K562 (cell line): Measurements from ENCODE around the gene ATP5PO. TPM values are rescaled to one million over a fixed set of nuclear protein-coding genes. Genes with fewer than 3 reads are reported as not detected.

Experiments used
- ATAC-seq: fragments of 200-7000 bp; cut with Tn5 transposase; 3 replicates; pipeline ENCODE4 v1.9.1; 2020; ENCODE audit warnings: moderate library complexity
- BruUV-seq: library from RNA; stranded (reverse); fragments of 400-500 nt; replicated peaks from 2 replicates; lab custom pipeline; 2021; lab: Mats Ljungman, UMichigan
- CTCF ChIA-PET: fragments of 300-600 bp; formaldehyde crosslinking; extraction: SDS; loops from one replicate; lab custom pipeline; 2021; ENCODE audit warnings: low intra/inter-chr PET ratio; lab: Yijun Ruan, JAX
- POLR2A ChIA-PET: fragments of 300-600, 350-650 bp; sonication (Branson Sonifier 250); formaldehyde crosslinking; extraction: SDS; loops from one replicate; lab custom pipeline; 2021; ENCODE audit warnings: antibody characterized with exemption, inconsistent platforms; lab: Yijun Ruan, JAX
- DNase-seq, 4 experiments: peaks; one replicate each; pipeline versions ENCODE4 v3.0.0 to v3.0.0-alpha.2; 2011 to 2018; ENCODE audit warnings: low spot score in 3 of 4, mixed read lengths in 3 of 4; ENCODE audit errors: extremely low read depth in 1 of 4
- FAIRE-seq: peaks from 2 replicates; lab custom pipeline; 2011; peaks lifted over from hg19 to GRCh38; lab: Jason Lieb, UNC
- H2AFZ ChIP-seq: 2 replicates; pipeline ENCODE4 v1.6.0; 2011; ENCODE audit warnings: low read depth, low read length, control low read depth, inconsistent platforms
- H3K27ac ChIP-seq: fragments of 200-600 bp; 3 replicates; pipeline ENCODE4 v1.8.0; 2011; ENCODE audit warnings: low read depth, mild to moderate bottlenecking, control low read depth, inconsistent platforms, low read length, moderate library complexity, mixed read lengths; ENCODE audit errors: extremely low read depth
- H3K27me3 ChIP-seq, 2 experiments: fragments of 300-600 bp in 1 of 2; 2 replicates in 1 of 2; 3 replicates in 1 of 2; pipeline versions ENCODE4 v1.6.0 to v1.8.0; 2011; ENCODE audit warnings: inconsistent platforms in 2 of 2, low read length in 2 of 2, mild to moderate bottlenecking in 1 of 2, mixed read lengths in 1 of 2, moderate library complexity in 1 of 2; ENCODE audit not compliant: control insufficient read depth in 2 of 2, insufficient read depth in 2 of 2
- H3K36me3 ChIP-seq: fragments of 300-600 bp; 3 replicates; pipeline ENCODE4 v1.8.0; 2011; ENCODE audit warnings: mild to moderate bottlenecking, low read length, inconsistent platforms; ENCODE audit not compliant: control insufficient read depth, insufficient read depth
- H3K4me1 ChIP-seq, 2 experiments: fragments of 200-600 bp in 1 of 2; replicated peaks in 1 of 2; 2 replicates in 1 of 2; 3 replicates in 1 of 2; pipeline versions ENCODE4 v1.5.1 to v1.8.0; 2011; ENCODE audit warnings: inconsistent platforms in 2 of 2, low read length in 2 of 2, mild to moderate bottlenecking in 1 of 2, mixed read lengths in 1 of 2, moderate library complexity in 1 of 2; ENCODE audit not compliant: control insufficient read depth in 2 of 2, insufficient read depth in 2 of 2
- H3K4me2 ChIP-seq: 2 replicates; pipeline ENCODE4 v1.6.1; 2011; ENCODE audit warnings: low read length, control low read depth, inconsistent platforms, mixed read lengths; ENCODE audit not compliant: insufficient read depth
- H3K4me3 ChIP-seq: fragments of 200-600 bp; sonication (generic), shearing (Covaris generic); 2 replicates; pipeline ENCODE4 v1.5.1; 2016; ENCODE audit warnings: control low read depth, inconsistent platforms
- H3K79me2 ChIP-seq: fragments of 200-600 bp; 3 replicates; pipeline ENCODE4 v1.8.0; 2011; ENCODE audit warnings: low read length, inconsistent platforms; ENCODE audit not compliant: control insufficient read depth, insufficient read depth
- H3K9ac ChIP-seq, 2 experiments: 2 replicates each; pipeline versions ENCODE4 v1.6.0 to v1.6.1; 2011; ENCODE audit warnings: low read depth in 2 of 2, low read length in 2 of 2, control low read depth in 1 of 2, inconsistent platforms in 1 of 2, mild to moderate bottlenecking in 1 of 2, mixed read lengths in 1 of 2; ENCODE audit not compliant: insufficient read depth in 1 of 2
- H3K9me1 ChIP-seq: one replicate; pipeline ENCODE4 v1.6.0; 2011; ENCODE audit warnings: inconsistent platforms, mild to moderate bottlenecking, low read length, moderate library complexity; ENCODE audit not compliant: control insufficient read depth, insufficient read depth
- H3K9me3 ChIP-seq: replicated peaks from 2 replicates; pipeline ENCODE4 v1.5.1; 2011; ENCODE audit warnings: low read depth, low read length, inconsistent platforms; ENCODE audit not compliant: control insufficient read depth, insufficient read depth
- H4K20me1 ChIP-seq: replicated peaks from 2 replicates; pipeline ENCODE4 v1.6.1; 2011; ENCODE audit warnings: low read length, inconsistent platforms, mixed read lengths; ENCODE audit not compliant: control insufficient read depth, insufficient read depth
- CBX2 ChIP-seq: fragments of 200-600 bp; sonication (generic); IDR thresholded peaks from one replicate; pipeline ENCODE4 v1.6.1; 2012; ENCODE audit warnings: mild to moderate bottlenecking, low read length, inconsistent platforms; ENCODE audit not compliant: insufficient read depth, poor library complexity, severe bottlenecking
- FIP1L1 ChIP-seq: fragments of 200-400 bp; formaldehyde crosslinking; IDR thresholded peaks from 2 replicates; pipeline ENCODE4 v1.6.1; 2018; ENCODE audit warnings: mild to moderate bottlenecking, low read depth, low read length; ENCODE audit not compliant: poor library complexity, severe bottlenecking
- FOXJ3 ChIP-seq: sonication (generic); formaldehyde crosslinking; IDR thresholded peaks from 2 replicates; pipeline ENCODE4 v1.4.0; 2020; ENCODE audit warnings: mild to moderate bottlenecking, missing genetic modification reagents
- GATAD2A ChIP-seq: fragments of 450-650 bp; IDR thresholded peaks from 2 replicates; pipeline ENCODE4 v1.6.1; 2017
- NR2F6 ChIP-seq: fragments of 450-650 bp; formaldehyde crosslinking; IDR thresholded peaks from 2 replicates; pipeline ENCODE4 v1.4.0; 2020; ENCODE audit warnings: mild to moderate bottlenecking
- PHTF2 ChIP-seq: fragments of 250-450 bp; sonication (Bioruptor Pico); IDR thresholded peaks from 2 replicates; pipeline ENCODE4 v1.5.0; 2021; ENCODE audit warnings: mild to moderate bottlenecking
- SIX5 ChIP-seq, 2 experiments: IDR thresholded peaks; 2 replicates each; pipeline ENCODE4 v1.6.1; 2011; ENCODE audit warnings: low read length in 2 of 2, borderline replicate concordance in 1 of 2, low read depth in 1 of 2, mild to moderate bottlenecking in 1 of 2, moderate library complexity in 1 of 2; ENCODE audit not compliant: insufficient read depth in 1 of 2
- SMAD3 ChIP-seq: fragments of 450-650 bp; formaldehyde crosslinking; conservative IDR thresholded peaks from 2 replicates; pipeline ENCODE4 v1.4.0; 2020; ENCODE audit warnings: mild to moderate bottlenecking
- SRSF3 ChIP-seq: fragments of 200-400 bp; formaldehyde crosslinking; IDR thresholded peaks from 2 replicates; pipeline ENCODE4 v1.6.1; 2016; ENCODE audit warnings: mild to moderate bottlenecking, low read length, moderate library complexity; ENCODE audit not compliant: insufficient read depth
- WGBS: fragments of 100-300 bp; shearing (Covaris generic); methylation state at CpG from one replicate; pipeline ENCODE4 v1.1.6; 2016; ENCODE audit warnings: low coverage, mixed read lengths; ENCODE audit not compliant: insufficient coverage; ENCODE audit errors: missing lambda C conversion rate; 5-methylcytosine and 5-hydroxymethylcytosine counted together
- in situ Hi-C: fragments of 300-500 bp; cut with MboI; formaldehyde crosslinking; loops from 4 replicates; pipeline ENCODE4 v1.15.0; 2018; ENCODE audit warnings: inconsistent platforms, mixed read lengths
- intact Hi-C: fragments of 100-400 bp; cut with micrococcal nuclease; formaldehyde crosslinking; loops from 2 replicates; pipeline ENCODE4 v1.14.2; 2022
- polyA plus RNA-seq, 8 experiments: library from polyadenylated mRNA; depleted of rRNA in 4 of 8; stranded (reverse) in 5 of 8; unstranded in 3 of 8; fragments of >200 nt; fragmentation: Nextera tagmentation in 2 of 8; fragmentation: Illumina TruSeq in 1 of 8; extraction: Ambion mirVana in 2 of 8; extraction: Trizol in 1 of 8; gene quantifications; 2 replicates each; pipeline versions ENCODE4 v1.2.1 to v1.2.3, GENCODE V29; 2011 to 2014; ENCODE audit warnings: inconsistent platforms in 1 of 8, missing spikeins in 1 of 8
- total RNA-seq, 7 experiments: library from RNA; depleted of rRNA in 6 of 7; stranded (reverse); fragments of >200 nt in 6 of 7; fragmentation: Illumina TruSeq in 2 of 7; extraction: Trizol in 2 of 7; gene quantifications; 2 replicates each; pipeline versions ENCODE4 v1.2.1 to v1.2.3, GENCODE V29; 2011 to 2021; ENCODE audit warnings: low replicate concordance in 1 of 7
- TF ChIP-seq, protein P1 (sequence below): fragments of 450-650 bp; IDR thresholded peaks from 2 replicates; pipeline ENCODE4 v1.6.1; 2018; ENCODE audit warnings: mild to moderate bottlenecking, low read depth; ENCODE audit not compliant: partially characterized antibody
- TF ChIP-seq, protein P2 (sequence below), 2 experiments: fragments of 150-350 bp in 1 of 2; IDR thresholded peaks; 2 replicates each; pipeline ENCODE4 v1.6.1; 2012 to 2016; ENCODE audit warnings: low read depth in 2 of 2, low read length in 2 of 2, mild to moderate bottlenecking in 1 of 2, moderate library complexity in 1 of 2

ATP5PO gene
- total and polyA plus RNA-seq, 9 of the 15 experiments (the other 6 are each of a cell fraction or from before 2014, with no cell fraction given), result 367 to 2,722 (median 808) TPM

DNA sequence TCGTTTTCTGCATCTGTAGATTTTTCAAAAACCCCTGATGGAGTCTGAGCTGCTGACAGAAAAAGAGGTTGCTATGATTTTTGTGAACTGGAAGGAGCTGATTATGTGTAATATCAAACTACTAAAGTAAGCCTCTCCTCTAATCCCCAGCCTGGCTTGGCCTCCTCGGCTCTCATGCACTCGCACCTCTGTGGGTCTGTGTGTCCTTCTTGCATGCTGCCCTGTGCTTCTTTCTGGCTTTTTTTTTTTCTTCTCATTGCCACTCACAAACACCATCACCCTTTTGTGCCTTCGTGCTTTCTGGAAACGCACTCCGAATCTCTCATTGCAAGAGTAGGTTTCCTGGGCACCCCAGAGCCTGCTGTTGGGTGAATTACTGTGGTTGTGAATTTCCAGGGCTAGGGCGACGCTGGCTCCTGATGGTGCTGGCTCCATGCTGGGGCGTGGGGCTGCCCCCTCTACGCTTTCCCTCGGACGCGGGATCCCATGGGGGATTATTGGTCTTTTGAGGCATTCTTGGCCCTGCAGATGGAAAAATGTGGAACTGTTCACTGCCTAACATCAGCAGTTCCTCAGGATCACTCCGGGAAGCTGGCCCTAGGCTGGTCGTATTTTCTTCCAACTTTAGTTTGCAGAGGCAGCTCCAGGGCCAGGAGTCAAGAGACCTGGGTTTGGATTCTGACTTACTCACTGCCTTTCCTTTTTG lies 56.8 kb downstream of the ATP5PO start:
- H3K9me3 ChIP-seq, result no peaks in the 10 kb centered on the region
- peaks cover 63 to 90% of the 10 kb centered on the region in 2 experiments for H3K27me3 ChIP-seq
- ChIA-PET CTCF (no interaction called here), POLR2A (interaction anchor here (0.6 kb wide), 2 partner anchors 9 to 199 kb away, joined by 3 read pairs; no protein-coding TSS in a partner anchor)
- H2AFZ ChIP-seq, result no peak overlapping the region
- H4K20me1 ChIP-seq, result peaks cover 5% of the 10 kb centered on the region
- DNase-seq (no peak), ATAC-seq (no peak), FAIRE-seq (no peak)
- peaks cover 4% of the 10 kb centered on the region for H3K9me1 ChIP-seq
- peaks cover 0 to 7% of the 10 kb centered on the region in 2 experiments; a peak in 2 of 5 replicates for H3K4me1 ChIP-seq
- in situ Hi-C loops, result no loop called here
- H3K4me2 ChIP-seq, result no peak overlapping the region
- no peaks in the 10 kb centered on the region for H3K36me3 ChIP-seq
- intact Hi-C loops, result no loop called here
- TF ChIP-seq FIP1L1, result no peak
- TF ChIP-seq, protein P1, sequence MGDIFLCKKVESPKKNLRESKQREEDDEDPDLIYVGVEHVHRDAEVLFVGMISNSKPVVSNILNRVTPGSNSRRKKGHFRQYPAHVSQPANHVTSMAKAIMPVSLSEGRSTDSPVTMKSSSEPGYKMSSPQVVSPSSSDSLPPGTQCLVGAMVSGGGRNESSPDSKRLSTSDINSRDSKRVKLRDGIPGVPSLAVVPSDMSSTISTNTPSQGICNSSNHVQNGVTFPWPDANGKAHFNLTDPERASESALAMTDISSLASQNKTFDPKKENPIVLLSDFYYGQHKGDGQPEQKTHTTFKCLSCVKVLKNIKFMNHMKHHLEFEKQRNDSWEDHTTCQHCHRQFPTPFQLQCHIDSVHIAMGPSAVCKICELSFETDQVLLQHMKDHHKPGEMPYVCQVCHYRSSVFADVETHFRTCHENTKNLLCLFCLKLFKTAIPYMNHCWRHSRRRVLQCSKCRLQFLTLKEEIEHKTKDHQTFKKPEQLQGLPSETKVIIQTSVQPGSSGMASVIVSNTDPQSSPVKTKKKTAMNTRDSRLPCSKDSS, result no peak
- no peak for TF ChIP-seq SMAD3 (CRISPR knock-in tag)
- TF ChIP-seq, protein P2, sequence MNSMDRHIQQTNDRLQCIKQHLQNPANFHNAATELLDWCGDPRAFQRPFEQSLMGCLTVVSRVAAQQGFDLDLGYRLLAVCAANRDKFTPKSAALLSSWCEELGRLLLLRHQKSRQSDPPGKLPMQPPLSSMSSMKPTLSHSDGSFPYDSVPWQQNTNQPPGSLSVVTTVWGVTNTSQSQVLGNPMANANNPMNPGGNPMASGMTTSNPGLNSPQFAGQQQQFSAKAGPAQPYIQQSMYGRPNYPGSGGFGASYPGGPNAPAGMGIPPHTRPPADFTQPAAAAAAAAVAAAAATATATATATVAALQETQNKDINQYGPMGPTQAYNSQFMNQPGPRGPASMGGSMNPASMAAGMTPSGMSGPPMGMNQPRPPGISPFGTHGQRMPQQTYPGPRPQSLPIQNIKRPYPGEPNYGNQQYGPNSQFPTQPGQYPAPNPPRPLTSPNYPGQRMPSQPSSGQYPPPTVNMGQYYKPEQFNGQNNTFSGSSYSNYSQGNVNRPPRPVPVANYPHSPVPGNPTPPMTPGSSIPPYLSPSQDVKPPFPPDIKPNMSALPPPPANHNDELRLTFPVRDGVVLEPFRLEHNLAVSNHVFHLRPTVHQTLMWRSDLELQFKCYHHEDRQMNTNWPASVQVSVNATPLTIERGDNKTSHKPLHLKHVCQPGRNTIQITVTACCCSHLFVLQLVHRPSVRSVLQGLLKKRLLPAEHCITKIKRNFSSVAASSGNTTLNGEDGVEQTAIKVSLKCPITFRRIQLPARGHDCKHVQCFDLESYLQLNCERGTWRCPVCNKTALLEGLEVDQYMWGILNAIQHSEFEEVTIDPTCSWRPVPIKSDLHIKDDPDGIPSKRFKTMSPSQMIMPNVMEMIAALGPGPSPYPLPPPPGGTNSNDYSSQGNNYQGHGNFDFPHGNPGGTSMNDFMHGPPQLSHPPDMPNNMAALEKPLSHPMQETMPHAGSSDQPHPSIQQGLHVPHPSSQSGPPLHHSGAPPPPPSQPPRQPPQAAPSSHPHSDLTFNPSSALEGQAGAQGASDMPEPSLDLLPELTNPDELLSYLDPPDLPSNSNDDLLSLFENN (IDR thresholded peaks at IDR 0.05; ENCODE audit: low read depth in 2 of 2, low read length in 2 of 2), result no peak
- TF ChIP-seq GATAD2A, result no peak
- no peak for TF ChIP-seq SIX5 (IDR thresholded peaks at IDR 0.05; ENCODE audit: borderline replicate concordance in 1 of 2, insufficient read depth in 1 of 2, low read depth in 1 of 2, low read length in 2 of 2)
- TF ChIP-seq PHTF2 (CRISPR knock-in tag), result no peak
- TF ChIP-seq CBX2, result no peak
- no peak for TF ChIP-seq FOXJ3 (CRISPR knock-in tag)
- no peak for TF ChIP-seq SRSF3
- TF ChIP-seq NR2F6 (CRISPR knock-in tag), result no peak
- no TSS peak for BruUV-seq
- WGBS, result 5% methylated on average over 15 of the region's 15 CpGs
- H3K9ac ChIP-seq, result no peak overlapping the region
- H3K4me3 ChIP-seq, result no peak overlapping the region
- H3K27ac ChIP-seq, result no peak overlapping the region
- H3K79me2 ChIP-seq, result no peaks in the 10 kb centered on the region
